Calu3 (cell line): Measurements from ENCODE around the gene EIF5A2. TPM values are rescaled to one million over a fixed set of nuclear protein-coding genes. Genes with fewer than 3 reads are reported as not detected.

Experiments used
- BruUV-seq: library from RNA; stranded (reverse); fragments of 400-500 nt; replicated peaks from 2 replicates; lab custom pipeline; 2021; lab: Mats Ljungman, UMichigan
- CTCF ChIA-PET: fragments of 300-600 bp; sonication (Branson Sonifier 250); formaldehyde crosslinking; loops from one replicate; lab custom pipeline; 2022; ENCODE audit warnings: antibody characterized with exemption; lab: Charles Lee
- DNase-seq: peaks from one replicate; pipeline ENCODE4 v3.0.0; 2022
- H3K27ac Mint-ChIP-seq: one replicate; pipeline ENCODE4 v1.8.0; 2022; ENCODE audit warnings: mixed read lengths; ENCODE audit not compliant: unreplicated experiment
- H3K27me3 Mint-ChIP-seq: one replicate; pipeline ENCODE4 v1.8.0; 2022; ENCODE audit warnings: mixed read lengths; ENCODE audit not compliant: unreplicated experiment
- H3K36me3 Mint-ChIP-seq: one replicate; pipeline ENCODE4 v1.8.0; 2022; ENCODE audit warnings: mild to moderate bottlenecking, moderate library complexity, mixed read lengths; ENCODE audit not compliant: insufficient read depth, unreplicated experiment
- H3K4me1 Mint-ChIP-seq: one replicate; pipeline ENCODE4 v1.8.0; 2022; ENCODE audit warnings: mild to moderate bottlenecking, low read depth, mixed read lengths; ENCODE audit not compliant: unreplicated experiment
- H3K4me3 Mint-ChIP-seq: one replicate; pipeline ENCODE4 v1.8.0; 2022; ENCODE audit warnings: mild to moderate bottlenecking, low read depth, moderate library complexity, mixed read lengths; ENCODE audit not compliant: unreplicated experiment
- H3K9me3 Mint-ChIP-seq: one replicate; pipeline ENCODE4 v1.8.0; 2022; ENCODE audit warnings: low read depth, mixed read lengths; ENCODE audit not compliant: unreplicated experiment
- CTCF ChIP-seq: fragments of 200-600 bp; IDR thresholded peaks from one replicate; pipeline ENCODE4 v1.8.0; 2022; ENCODE audit warnings: antibody characterized with exemption; ENCODE audit not compliant: unreplicated experiment
- intact Hi-C: fragments of 100-400 bp; cut with micrococcal nuclease; formaldehyde crosslinking; loops from one replicate; pipeline ENCODE4 v1.10.0; 2022; ENCODE audit not compliant: unreplicated experiment
- total RNA-seq: library from RNA; stranded (reverse); gene quantifications from 2 replicates; pipeline ENCODE4 v1.2.3, GENCODE V29; 2022

The EIF5A2 gene
- total RNA-seq, 1 experiment from 2014 or later = 9.4 TPM

- Mint-ChIP-seq H3K27ac (no peak overlapping the region), H3K4me1 (no peaks in the 10 kb centered on the region), H3K9me3 (peaks cover 2% of the 10 kb centered on the region), H3K4me3 (no peak overlapping the region), H3K27me3 (no peaks in the 10 kb centered on the region), H3K36me3 (peaks cover 24% of the 10 kb centered on the region)
- TF ChIP-seq CTCF = no peak
- no peak for DNase-seq
- BruUV-seq = no TSS peak
- CTCF ChIA-PET = interaction anchor here (0.6 kb wide), 1 partner anchor 1136 kb away, joined by 10 read pairs; no protein-coding TSS in a partner anchor
- intact Hi-C loops = no loop called here
These were observed 2.1 kb upstream of the EIF5A2 start for GRCh38 chr3:170910542-170910941.

GRCh38 chr3:170909129-170909903, 879 bp upstream of the EIF5A2 start:
- Mint-ChIP-seq H3K36me3 (peaks cover 24% of the 10 kb centered on the region), H3K9me3 (peaks cover 2% of the 10 kb centered on the region), H3K27ac (peak overlapping the region; percentile 69), H3K27me3 (no peaks in the 10 kb centered on the region), H3K4me3 (peak overlapping the region; percentile 86), H3K4me1 (no peaks in the 10 kb centered on the region)
- intact Hi-C loops = loop anchor here (5.0 kb wide), 1 partner anchor 37 kb away; the partner anchor contains the start of gene RPL22L1
- DNase-seq = peak; percentile 47
- no TSS peak for BruUV-seq
- no peak for TF ChIP-seq CTCF
- CTCF ChIA-PET = interaction anchor here (1.4 kb wide), 1 partner anchor 10 kb away, joined by 4 read pairs; no protein-coding TSS in a partner anchor

GRCh38 chr3:170907637-170908234, 701 bp downstream of the EIF5A2 start:
- H3K9me3 Mint-ChIP-seq = peaks cover 2% of the 10 kb centered on the region
- H3K36me3 Mint-ChIP-seq = peaks cover 24% of the 10 kb centered on the region
- no TSS peak for BruUV-seq
- CTCF ChIA-PET = interaction anchor here (1.4 kb wide), 1 partner anchor 12 kb away, joined by 4 read pairs; no protein-coding TSS in a partner anchor
- no peak overlapping the region for H3K27ac Mint-ChIP-seq
- no peaks in the 10 kb centered on the region for H3K27me3 Mint-ChIP-seq
- intact Hi-C loops = loop anchor here (5.0 kb wide), 1 partner anchor 35 kb away; the partner anchor contains the start of gene RPL22L1
- no peaks in the 10 kb centered on the region for H3K4me1 Mint-ChIP-seq
- no peak for TF ChIP-seq CTCF
- H3K4me3 Mint-ChIP-seq = peak overlapping the region; percentile 86
- DNase-seq = no peak

- H3K36me3 Mint-ChIP-seq = peaks cover 24% of the 10 kb centered on the region
- DNase-seq = no peak
- no peaks in the 10 kb centered on the region for H3K4me1 Mint-ChIP-seq
- TF ChIP-seq CTCF = no peak
- H3K4me3 Mint-ChIP-seq = no peak overlapping the region
- intact Hi-C loops = loop anchor here (5.0 kb wide), 1 partner anchor 34 kb away; the partner anchor contains the start of gene RPL22L1
- H3K27me3 Mint-ChIP-seq = no peaks in the 10 kb centered on the region
- no peak overlapping the region for H3K27ac Mint-ChIP-seq
- BruUV-seq = no TSS peak
- CTCF ChIA-PET = interaction anchor here (0.5 kb wide), 1 partner anchor 677 kb away, joined by 3 read pairs; no protein-coding TSS in a partner anchor
- H3K9me3 Mint-ChIP-seq = no peaks in the 10 kb centered on the region
These were observed 2.6 kb downstream of the EIF5A2 start for GRCh38 chr3:170905862-170906261.
